ENCODE measurements around the gene ABLIM3.

The ABLIM3 gene

GRCh38 chr5:149138182-149138923 lies 2.9 kb upstream of the ABLIM3 start:
- in situ Hi-C loops (cut with HindIII; ENCODE audit: low sequenced_read_pairs): no loop called here
- no peak overlapping the region for H3K4me3 ChIP-seq (ENCODE audit: low read depth, low read length)
- TF ChIP-seq CTCF (IDR thresholded peaks at IDR 0.05; ENCODE audit: low read depth, low read length, missing control alignments): no peak

GRCh38 chr5:149140197-149141002 lies 893 bp upstream of the ABLIM3 start:
- no peak for DNase-seq (ENCODE audit: low read depth)
- in situ Hi-C loops (cut with HindIII; ENCODE audit: low sequenced_read_pairs): no loop called here
- H3K4me3 ChIP-seq (ENCODE audit: low read depth, low read length): no peak overlapping the region
- TF ChIP-seq CTCF (IDR thresholded peaks at IDR 0.05; ENCODE audit: low read depth, low read length, missing control alignments): no peak

More at GRCh38 chr5:149138182-149138923, 2.9 kb upstream of the ABLIM3 start:
- no peak for DNase-seq (ENCODE audit: low read depth)

- H3K4me3 ChIP-seq (ENCODE audit: low read depth, low read length): peak overlapping the region; percentile 73
- DNase-seq (ENCODE audit: low read depth): no peak
- in situ Hi-C loops (cut with HindIII; ENCODE audit: low sequenced_read_pairs): no loop called here
- TF ChIP-seq CTCF (IDR thresholded peaks at IDR 0.05; ENCODE audit: low read depth, low read length, missing control alignments): no peak
These were observed 911 bp downstream of the ABLIM3 start for GRCh38 chr5:149141957-149142851.

- no peak overlapping the region for H3K4me3 ChIP-seq (ENCODE audit: low read depth, low read length)
- no peak for TF ChIP-seq CTCF (IDR thresholded peaks at IDR 0.05; ENCODE audit: low read depth, low read length, missing control alignments)
- peak; percentile 31 for DNase-seq (ENCODE audit: low read depth)
- in situ Hi-C loops (cut with HindIII; ENCODE audit: low sequenced_read_pairs): no loop called here
These were observed 2.2 kb downstream of the ABLIM3 start for GRCh38 chr5:149143470-149143869.

DNA sequence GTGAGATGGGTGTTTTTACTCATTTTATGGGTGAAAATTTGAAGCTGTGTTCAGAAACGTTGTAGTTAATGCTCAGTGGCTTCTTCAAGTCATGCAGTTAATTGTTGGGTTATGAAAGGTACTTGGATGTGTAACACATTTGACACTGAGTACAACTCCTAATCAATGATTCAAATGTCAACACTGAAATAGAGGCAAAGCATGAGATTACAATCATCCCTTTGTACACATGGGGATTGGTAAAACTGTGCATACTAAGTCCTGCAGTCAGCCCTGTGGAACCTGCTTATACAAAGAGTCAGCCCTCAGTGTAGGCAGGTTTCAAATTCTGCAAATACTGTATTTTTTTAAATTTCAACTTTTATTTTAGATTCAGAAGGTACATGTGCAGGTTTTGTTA lies 3.3 kb downstream of the ABLIM3 start:
- no peak for TF ChIP-seq CTCF (IDR thresholded peaks at IDR 0.05; ENCODE audit: low read depth, low read length, missing control alignments)
- DNase-seq (ENCODE audit: low read depth): no peak
- in situ Hi-C loops (cut with HindIII; ENCODE audit: low sequenced_read_pairs): no loop called here
- no peak overlapping the region for H3K4me3 ChIP-seq (ENCODE audit: low read depth, low read length)

- TF ChIP-seq CTCF (IDR thresholded peaks at IDR 0.05; ENCODE audit: low read depth, low read length, missing control alignments): no peak
- H3K4me3 ChIP-seq (ENCODE audit: low read depth, low read length): no peak overlapping the region
- DNase-seq (ENCODE audit: low read depth): no peak
- in situ Hi-C loops (cut with HindIII; ENCODE audit: low sequenced_read_pairs): no loop called here
These were observed 3.8 kb downstream of the ABLIM3 start for GRCh38 chr5:149145138-149145537.
